Activated CD8-positive, alpha-beta memory T cell treated with anti-CD3 and anti-CD28 coated beads, Interleukin-2, amount 50 U/mL, for 4 hours (primary cell): ENCODE measurements around the gene ALDH1B1.

ENCODE experiments used
- DNase-seq: peaks from one replicate; pipeline ENCODE4 v3.0.0-alpha.2; 2020

The ALDH1B1 gene

DNA sequence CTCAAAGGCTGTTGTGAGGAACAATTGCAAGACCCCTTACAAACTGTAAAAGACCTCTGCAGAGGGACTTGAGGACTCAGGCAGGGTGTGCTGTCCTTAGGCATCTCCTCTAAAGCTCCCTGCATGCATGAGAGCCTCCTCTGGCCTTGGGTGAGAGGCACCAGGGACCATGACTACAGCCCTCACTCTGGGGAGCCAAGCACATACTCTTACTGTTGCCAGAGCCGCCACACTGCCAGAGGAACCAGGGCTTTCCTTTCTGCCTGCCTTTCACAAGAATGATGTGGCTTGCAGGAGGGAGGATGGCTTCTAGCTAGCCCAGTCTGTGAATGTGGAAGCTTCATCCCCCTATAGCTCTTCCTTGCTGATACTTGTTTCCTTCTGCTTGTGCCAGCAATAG is 25.9 kb downstream of the ALDH1B1 start:
- no peak for DNase-seq

DNA sequence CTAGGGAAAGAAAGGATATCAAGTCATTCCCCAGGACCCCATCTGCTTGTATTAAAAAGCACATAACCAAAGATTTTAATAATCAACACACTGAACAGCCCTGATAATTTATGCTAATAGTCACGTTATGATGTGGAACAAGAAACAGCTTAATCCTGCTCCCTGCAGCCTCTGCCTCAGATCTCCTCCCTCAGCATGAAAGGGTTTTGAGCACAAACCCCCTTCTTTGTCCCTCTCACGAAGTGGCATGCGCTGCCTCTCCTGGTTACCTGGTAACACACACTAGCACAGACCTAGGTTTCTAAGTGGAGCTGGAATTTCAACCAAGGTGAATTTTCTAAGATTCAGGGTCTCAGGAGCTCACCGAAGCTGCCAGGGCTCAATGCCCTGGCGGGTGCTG is 26.7 kb downstream of the ALDH1B1 start:
- no peak for DNase-seq

DNA sequence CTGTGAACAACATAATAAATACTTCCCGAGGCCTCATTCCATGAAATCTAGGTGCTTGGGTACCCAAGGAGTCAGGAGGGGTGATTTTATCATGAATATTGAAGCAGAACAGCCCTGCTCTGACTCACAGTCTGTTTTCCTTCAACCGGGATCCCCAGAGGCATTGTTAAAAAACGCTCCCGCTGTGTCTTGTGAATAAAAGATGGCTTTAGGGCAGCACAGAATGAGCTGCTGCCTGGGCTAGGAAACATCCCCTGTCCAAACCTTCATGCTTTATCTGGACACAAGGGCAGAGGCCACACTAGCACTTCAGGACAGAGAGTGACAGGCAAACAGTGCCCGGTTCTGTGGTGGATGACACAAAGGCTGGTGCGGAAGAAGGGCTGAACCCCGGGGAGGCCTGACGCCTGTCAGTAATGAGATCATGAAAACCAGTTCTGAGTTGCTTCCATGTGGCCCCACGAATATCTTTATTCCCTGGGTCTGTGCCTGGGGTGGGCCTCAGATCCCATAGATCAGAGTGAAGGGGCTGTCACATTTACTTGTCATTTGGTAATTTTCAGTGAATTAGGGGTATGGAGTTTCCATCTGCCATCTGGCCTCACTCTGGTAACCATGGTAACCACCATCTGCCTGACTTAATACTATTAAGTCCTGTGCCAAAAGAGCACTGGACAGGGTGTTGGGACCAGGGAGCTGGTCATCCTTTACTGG is 29.2 kb downstream of the ALDH1B1 start:
- no peak for DNase-seq

- no peak for DNase-seq
Observed at GRCh38 chr9:38422555-38423260, 30.2 kb downstream of the ALDH1B1 start.

DNA sequence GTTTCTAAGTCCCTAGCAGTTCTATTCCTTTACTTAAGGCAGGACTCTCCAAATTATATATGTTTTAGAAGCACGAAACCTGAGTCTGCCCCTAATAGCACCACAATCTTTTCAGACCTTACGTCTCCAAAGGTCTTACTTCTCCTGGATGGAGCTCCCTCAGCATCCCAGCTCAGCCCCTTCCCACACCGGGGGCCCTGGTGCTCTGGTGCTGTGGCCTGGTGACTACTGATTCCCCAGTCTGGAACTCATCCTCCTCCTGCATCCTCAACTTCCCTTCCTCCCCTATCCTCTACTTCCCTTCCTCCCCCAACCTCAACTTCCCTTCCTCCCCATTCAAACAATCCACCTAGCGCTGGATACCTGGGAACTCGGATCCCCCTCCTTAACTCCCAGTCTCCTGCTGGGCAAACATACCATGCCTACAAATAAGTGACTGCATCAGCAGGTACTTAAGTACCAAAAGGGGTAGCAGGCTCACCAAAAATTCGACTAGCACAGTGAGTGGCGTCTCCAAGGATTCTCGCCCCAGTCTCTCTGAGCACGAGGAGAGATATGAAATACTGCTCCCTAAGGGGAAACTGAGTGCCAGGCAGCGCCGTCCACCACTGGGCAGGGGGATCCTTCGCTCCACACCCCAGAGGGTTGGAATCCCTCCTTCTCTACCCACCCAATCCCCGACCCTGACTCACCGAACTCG is 30.9 kb downstream of the ALDH1B1 start:
- DNase-seq, result no peak

DNA sequence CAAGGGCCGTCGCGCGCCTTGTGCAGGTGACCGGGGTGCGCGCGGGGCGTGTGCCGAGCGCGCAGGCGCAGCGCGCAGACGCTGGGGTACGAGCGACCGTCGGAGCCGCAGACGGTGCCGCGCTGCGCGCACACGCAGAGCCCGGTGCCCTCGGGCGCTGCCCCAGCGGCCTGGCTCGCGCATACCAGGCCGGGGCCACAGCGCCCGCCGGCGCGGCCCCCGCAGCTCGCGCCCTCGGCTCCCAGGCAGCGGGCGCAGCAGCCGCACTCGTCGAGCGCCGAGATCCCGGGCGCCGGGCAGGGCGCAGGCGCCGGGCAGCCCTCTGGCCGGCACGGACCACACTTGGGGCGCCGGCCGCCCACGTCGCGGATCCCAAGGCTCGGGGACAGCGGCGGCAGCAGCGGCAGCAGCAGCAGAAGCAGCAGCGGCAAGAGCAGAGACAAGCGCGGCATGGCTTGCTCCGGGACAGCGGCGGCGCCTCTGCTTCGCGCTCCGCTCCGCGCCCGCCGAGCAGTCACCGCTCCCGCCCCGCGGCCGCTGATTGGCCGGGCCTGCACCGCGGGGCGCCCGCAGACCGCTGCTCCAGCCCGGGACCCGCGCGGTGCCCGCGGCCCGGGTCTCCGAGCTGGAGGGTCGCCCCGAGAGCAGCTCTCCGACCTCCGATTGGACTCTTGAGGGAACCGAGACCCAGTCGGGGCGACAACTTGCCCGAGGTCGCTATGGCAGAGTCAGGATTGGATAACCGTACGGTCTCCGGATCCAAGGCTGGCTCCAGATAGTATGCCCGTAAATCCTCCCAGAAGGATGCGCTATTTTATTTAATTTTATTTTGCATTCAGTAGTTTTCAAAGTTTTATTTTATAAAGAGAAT is 31.7 kb downstream of the ALDH1B1 start, which contains the start of gene IGFBPL1:
Gene IGFBPL1 (minus strand): TSS at position 482 of the 871 bp plus-strand sequence. CDS start 30 bp downstream, at position 452.
- DNase-seq, result no peak

DNA sequence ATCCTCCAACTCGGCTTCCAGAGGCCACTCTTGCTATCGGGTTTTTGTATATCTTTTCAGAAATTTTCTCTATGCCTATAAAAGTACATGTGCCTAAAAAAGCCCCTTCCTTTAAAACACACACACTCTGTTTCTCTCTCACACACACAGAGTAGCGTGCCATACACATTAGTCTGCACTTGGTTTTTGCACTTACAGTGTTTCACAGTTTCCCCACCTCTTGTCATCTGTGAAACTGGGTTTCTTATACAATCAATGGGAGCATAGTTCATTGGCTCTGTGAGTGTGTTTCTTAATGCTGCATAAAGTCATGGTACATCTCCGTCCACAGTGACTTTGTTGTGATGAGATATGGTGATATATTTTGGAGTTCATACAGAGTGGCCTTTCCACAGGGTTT is 32.4 kb downstream of the ALDH1B1 start:
- no peak for DNase-seq

DNA sequence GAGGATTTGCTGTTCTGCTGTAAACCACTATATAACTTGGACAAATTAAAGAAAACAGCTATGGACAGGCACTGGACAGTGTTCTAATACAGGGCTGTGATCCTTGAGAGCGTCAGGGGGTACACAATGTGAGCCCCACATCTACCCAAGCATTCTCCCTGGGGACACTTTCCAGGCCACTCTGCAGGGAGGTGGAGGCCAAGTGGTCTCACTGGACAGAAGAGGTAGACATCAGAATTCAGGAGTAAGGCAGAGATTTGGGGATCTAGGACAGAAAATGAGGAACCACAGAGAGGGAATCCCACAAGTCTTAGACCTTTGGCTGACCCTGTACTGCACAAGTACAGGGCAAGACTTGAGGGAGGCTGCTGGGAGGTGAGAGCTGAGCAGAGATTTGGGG is 35.6 kb downstream of the ALDH1B1 start:
- no peak for DNase-seq

GRCh38 chr9:38431116-38431515 is 38.6 kb downstream of the ALDH1B1 start:
- DNase-seq, result no peak

- DNase-seq, result no peak
Observed at GRCh38 chr9:38432922-38433510, 40.5 kb downstream of the ALDH1B1 start.

- DNase-seq, result no peak
Observed at GRCh38 chr9:38434365-38434764, 41.9 kb downstream of the ALDH1B1 start.

GRCh38 chr9:38434853-38435252 is 42.4 kb downstream of the ALDH1B1 start:
- DNase-seq, result no peak

- no peak for DNase-seq
Observed at GRCh38 chr9:38435521-38435920, 43.0 kb downstream of the ALDH1B1 start.

DNA sequence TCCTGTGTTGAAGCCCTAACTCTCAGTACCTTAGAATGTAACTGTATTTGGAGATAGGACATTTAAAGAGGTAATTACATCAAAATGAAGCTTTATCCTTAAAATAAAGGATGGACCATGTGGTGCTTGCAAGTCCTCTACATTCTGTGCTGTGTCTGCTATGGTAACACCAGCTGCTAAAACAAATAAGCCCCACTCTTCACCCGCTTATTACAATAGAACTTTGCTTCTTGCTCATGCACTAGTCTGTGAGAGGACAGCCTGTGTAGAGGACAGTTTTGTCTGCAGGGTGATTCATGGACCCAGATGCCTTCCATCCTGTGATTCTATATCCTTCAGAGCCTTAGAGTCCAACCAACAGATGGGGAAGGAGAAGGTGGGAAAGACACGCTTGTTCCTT is 44.2 kb downstream of the ALDH1B1 start:
- DNase-seq, result no peak

DNA sequence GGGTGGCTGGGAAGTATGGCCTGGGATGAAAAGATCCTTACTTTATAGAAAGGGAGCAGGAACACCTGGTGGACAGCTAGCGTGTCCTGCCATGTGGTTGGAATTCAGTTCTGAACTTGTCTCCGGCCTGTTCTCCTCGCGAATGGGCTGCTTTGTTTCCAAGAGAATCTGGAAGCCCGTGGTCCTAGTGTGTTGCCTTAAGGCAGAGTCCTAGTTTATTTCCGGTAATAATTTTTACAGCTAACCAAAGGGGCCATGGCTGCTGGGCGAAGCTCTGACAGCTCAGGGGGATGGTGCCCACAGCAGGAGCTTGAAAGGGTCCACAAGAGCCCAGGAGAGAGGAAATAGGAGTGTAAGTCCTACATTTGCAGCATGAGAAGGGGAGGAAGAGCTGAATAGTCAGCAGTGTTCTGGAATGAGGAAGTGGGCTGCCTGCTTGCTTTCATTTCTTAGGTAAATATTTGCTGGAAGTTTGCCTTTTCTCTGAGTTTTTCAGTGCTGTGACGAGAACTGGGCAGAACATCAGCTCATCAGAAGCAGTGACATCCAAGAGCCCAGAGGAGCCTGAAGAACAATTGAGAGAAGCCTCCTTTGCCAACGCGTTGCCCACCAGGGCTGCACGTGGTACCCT is 44.8 kb downstream of the ALDH1B1 start:
- DNase-seq, result no peak

DNA sequence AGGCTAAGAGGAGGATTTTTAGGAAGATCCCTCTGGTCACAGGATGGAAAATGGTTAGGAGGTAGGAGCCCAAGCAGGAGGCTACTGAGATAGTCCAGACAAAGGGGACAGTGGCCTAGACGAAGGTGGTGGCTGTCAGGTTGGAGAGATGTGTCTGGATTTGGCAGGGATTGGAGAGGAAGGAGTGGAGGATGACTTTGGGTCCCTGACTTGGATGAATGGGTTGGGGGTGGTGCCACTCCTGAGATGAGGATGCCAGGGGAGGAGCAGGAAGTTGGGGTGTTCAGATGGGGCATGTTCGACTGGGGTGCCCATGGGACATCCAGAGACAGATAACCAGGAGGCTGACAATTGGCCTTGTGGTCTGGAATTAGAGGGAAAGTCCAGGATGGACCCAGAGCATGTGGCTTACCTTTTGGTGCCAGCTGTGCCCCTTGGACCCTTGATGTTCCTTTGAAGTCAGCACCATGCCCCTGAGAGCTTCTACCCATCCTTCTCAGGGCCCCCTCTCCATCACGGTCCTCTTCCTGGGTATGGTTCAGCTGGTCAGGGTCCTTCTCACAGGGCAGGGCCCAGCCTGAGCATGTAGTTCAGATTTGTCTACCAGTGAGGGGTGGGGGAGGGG is 46.9 kb downstream of the ALDH1B1 start:
- no peak for DNase-seq

DNA sequence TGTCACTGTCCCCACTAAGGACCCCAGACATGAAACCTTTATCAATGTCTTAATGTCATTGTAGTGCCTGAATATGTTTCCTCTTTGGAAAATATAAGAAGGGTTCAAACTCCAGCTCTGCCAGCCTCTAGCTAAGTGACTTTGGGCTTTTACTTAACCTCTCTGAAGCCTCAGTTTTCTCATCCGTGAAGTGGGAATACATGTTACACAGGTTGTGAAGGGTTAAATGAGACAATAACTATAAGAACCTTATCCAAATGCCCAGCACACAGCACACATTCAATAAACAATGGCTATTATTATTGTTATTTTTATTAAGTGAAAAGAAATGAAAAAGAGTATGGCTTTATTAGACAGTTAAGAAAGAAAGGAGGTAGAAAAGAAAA is 47.4 kb downstream of the ALDH1B1 start:
- DNase-seq, result no peak

DNA sequence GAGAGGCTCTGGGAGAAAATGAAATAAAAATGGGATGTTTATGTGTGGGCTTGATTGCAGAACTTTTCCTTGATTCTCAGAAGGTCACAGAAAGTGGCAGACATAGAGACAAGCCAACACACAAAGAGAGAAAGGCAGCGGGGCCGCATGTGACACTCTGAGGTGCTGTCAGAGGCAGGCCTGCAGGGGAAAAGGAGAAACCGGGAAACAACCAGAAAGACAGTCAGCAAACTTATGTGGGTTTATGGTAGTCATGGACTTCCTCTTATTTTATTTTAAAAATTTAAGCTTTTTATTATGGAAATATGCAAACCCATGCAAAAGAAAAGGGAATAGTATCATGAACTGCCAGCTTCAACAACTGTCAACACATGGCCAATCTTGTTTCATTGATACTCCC is 48.0 kb downstream of the ALDH1B1 start:
- DNase-seq, result no peak

DNA sequence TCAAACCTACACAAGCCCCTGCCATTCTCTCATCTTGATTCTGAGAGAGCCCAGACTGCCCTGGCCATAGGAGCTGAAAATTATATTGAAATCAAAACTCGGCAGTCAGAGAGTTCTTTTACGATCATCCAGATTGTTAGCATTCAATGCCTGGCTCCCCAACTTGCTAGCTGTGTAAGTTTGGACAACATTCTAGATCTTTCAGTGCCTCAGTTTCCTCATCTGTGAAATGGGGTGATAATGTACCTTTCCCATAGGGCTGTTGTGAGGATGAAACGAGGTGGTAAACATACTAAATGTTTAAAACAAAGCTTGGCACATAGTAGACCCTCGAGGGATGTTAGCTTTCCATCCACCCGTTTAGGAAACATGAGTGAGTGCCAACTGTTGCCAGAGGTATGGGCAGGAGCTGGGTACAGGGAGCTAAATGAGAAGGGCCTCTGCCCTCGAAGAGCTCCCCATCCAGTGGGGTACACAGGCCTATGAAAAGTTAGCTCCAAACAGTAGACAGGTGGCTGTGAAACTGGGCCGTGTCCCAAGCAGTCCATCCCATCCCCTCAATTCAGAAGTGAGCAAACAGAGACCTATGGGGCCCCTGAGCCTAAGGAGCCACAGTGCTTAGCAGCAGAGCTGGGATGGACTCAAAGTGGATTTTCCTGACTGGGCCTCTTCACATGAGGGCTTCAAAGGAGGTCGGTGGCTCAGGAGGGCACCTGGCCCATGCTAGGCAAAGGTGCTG is 49.0 kb downstream of the ALDH1B1 start:
- DNase-seq, result no peak

GRCh38 chr9:38442473-38443096 is 50.1 kb downstream of the ALDH1B1 start:
- DNase-seq, result no peak
